Measurements from ENCODE around the gene LEKR1.
A peak's percentile ranks its signal among the peaks of the same experiment; 100 is the strongest.
"Not testable (repeated sequence)": the region's sequence is repeated elsewhere in the genome, so short reads cannot be mapped to it uniquely, and the experiment has no call there.

Gene LEKR1

DNA sequence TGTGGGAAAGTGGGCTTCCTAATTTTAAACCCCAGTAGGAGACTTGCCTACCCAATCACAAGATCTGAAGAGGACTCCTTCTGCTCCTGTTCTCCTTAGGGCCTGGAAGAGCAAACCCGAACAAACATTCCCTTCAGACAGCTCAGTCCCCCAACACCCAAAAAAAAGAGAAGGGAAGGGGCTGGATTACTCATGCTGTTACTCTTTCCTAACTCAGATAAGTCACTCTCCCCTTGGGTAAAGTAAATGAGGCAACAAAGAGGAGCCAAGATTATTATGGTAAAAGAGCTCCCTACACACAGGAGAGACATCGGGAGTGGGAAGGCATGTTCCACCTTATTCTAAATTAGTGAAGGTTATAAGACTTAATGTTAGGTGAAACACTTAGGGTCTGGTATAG, 18.1 kb upstream of the LEKR1 start:
- DNase-seq (ENCODE audit: low read depth), result no peak

GRCh38 chr3:156811089-156811862, 14.9 kb upstream of the LEKR1 start:
- DNase-seq (ENCODE audit: low read depth), result no peak

DNA sequence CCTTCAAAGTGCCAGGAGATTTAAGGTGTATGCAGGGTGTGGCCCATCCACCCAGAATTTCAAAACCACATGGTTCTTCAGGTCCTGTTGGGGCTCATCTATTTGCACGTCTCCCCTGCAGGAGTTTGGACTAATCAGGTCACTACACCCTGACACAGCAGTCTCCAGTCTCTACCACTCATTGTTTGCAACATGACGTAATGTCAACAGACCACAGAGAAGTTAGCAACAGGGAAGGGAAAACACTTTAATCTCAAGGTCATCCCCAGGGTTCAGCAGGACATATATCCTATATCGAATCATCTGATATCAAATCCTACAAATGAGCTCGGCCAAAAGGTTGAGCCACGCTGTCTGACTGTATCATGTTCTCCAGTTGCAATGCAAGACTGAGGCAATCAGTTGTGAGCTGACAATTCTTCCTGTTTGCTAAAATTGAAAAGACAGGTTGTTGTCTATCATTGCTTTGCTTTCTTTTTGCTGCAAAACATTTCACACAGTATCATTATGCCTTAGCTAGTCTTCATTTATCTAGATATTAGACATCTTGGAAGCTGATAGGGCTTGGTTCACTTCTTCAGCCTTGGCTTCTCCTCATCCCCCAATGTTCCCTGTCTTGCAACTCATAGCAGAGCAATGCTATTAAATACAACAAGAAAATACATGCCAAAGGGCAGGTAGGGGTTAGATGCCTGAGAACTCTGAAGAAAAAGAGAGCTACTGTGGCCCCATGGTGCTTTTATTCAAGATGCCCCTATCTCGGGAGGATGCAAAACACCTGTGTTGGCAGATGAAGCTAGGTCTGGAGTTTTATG, 13.4 kb upstream of the LEKR1 start:
- no peak for DNase-seq (ENCODE audit: low read depth)

GRCh38 chr3:156814295-156814694, 11.9 kb upstream of the LEKR1 start:
- no peak for DNase-seq (ENCODE audit: low read depth)

DNA sequence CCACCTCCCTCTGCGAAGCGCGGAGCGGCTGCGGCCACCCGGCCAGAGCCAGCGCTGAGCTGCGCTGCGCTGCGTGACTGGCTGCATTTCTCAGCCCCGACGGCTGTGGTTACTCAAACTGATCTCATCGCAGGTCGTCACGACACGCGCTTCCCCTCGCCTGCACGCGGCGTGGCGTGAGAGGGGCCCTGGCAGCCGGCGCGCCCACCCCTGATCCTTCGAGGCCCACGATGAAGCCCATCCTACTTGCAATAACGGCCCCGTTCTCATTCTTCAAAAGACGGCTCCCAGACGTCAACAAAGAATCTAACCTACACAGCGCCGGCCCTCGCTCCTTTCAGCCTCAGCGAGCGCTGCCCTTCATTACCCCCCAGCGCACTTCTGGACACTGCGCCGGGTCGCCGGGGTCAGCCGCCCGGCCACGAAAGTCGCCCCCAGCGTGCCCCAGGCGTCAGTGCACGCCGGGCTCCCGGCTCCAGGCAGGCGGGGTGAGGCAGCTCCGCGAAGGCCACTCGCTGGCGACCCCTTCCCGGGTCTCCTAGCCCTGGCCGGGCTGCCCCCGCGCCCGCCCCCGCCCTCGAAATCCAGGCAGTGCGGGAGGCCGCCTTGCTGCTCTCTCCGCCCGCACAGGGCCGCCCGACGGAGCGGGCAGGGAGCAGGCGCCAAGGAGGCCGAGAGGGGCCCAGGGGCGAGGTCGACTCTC, 9.9 kb upstream of the LEKR1 start:
- DNase-seq (ENCODE audit: low read depth), result no peak

DNA sequence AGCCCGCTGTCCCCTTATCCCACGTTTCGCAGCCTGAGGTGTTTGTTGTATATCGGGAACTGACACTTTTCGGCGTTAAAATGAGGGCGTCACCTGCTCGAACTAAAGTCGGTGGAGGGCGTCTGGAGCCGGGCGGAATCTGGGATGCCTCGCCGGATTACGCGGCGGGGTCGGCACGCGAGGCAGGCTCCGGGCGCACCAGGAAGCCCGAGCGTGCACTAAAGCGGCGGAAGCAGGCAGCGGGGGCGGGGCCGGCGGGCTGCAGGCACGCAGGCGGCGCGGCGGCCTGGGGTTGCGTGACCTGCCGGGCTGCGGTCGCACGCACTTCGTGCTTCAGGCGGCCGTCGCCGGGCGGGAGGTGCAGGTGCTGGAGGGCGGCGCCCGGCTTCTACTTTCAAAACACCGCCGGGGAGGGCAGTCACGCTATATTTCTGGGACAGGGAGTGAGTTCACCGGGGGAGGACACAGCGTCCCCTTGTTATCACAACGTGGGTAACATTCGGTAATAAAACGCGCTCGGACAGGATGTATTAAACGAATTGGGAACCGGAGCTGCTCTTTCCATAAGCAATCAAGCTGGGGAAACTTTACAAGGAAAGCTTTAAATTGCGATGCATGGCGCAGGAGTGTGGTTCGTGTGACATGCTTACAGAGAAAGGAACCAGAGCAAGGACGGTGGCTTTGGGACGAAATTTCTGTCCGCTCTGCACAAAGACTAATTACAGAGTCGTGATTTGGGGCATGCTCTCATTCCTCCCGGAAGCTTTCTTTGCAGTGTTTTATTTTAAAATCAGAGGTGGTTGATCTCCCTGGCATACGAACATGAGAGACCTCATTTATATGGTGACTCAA, 9.1 kb upstream of the LEKR1 start:
- no peak for DNase-seq (ENCODE audit: low read depth)

GRCh38 chr3:156817646-156818272, 8.4 kb upstream of the LEKR1 start:
- DNase-seq (ENCODE audit: low read depth), result no peak

DNA sequence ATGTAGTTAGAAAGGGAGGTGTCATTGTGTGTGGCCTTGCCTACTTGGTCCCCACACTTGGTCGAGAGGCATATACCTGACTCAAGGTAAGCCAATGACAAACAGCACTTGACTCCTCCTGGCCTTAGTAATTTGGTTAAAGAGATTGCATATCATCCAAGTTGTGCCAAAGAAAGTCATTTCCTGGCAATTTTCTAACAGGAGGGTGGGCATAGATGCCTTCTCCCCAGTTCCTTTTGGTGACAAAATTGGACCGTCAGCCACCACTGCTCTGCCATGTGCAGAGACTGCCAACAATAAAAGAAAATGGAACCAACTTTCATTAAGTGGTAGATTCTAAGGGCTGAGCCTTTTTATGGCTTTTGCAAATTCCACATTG, 7.9 kb upstream of the LEKR1 start:
- no peak for DNase-seq (ENCODE audit: low read depth)

DNA sequence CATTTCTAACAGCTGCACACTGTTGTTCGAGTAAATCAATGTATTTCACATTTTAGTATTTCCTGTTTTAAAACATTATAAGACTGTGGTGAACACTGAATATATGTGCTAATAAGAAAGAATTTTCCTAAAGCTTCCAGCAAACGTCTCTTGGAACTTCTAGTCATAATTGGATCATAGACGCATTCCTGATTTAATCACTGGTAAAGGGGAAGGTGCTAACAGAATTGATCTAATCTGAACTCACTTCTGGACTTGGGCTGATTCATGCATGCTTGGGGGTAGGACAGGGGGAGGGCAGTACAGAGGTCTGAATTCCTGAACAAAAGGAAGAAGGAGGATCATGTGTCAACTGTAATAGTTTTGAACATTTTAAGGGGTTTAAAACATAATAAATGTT, 7.3 kb upstream of the LEKR1 start:
- peak; percentile 52 for DNase-seq (ENCODE audit: low read depth)

DNA sequence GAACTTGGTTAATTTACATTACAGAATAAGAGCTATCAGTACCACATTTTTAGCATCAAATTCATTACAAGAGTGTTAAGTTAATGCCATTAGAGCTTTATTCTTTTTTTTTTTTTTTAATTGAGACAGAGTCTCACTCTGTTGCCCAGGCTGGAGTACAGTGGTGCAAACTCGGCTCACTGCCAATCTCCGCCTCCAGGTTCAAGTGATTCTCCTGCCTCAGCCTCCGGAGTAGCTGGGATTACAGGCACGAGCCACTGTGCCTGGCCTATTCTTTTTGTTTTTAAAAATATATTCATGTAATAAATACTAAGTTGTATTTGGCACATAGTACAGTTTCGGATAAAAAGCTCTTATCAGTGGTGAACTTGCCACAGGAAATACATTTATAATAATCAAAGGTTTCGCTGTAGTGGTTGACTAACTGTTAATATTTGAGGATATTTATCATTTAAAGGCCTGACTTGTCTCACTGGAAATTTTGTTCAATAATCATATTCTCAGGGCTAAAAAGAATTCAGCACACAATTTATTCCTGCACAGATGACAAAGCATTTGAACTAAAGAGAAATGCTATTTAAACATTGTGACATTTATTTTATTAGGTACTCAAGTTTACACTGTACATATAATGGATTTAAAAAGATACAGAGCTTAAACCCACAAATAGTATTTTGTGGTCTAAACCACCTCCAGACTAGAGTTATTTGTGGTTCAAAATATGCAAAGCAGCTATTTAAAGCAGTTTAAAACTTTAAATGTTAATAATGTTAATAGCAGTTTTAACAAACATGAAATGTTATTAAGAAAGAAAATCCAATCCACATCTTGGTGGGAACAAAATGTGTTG, 6.1 kb upstream of the LEKR1 start:
- DNase-seq (ENCODE audit: low read depth), result no peak

GRCh38 chr3:156820692-156821080, 5.5 kb upstream of the LEKR1 start:
- DNase-seq (ENCODE audit: low read depth), result no peak

- DNase-seq (ENCODE audit: low read depth), result not testable (repeated sequence)
Measured at GRCh38 chr3:156822626-156823260, 3.4 kb upstream of the LEKR1 start.

DNA sequence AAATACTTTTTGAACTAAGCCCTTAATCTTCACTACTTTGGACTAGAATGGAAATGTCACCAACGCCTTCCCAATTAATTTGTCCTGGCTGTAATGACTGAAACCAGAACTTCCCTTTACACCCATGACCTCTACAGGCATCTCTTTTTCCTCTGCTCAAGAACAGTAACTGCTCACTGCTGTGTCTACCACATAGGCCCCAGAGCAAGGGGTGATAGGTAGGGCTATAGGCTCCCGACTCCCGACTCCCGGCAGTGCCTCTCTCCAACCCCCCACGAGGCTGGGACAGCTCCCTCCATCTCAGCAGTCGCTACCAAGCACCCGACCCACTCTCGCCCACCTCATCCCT, 384 bp upstream of the LEKR1 start:
- no peak for DNase-seq (ENCODE audit: low read depth)

GRCh38 chr3:156826896-156827882, 1.0 kb downstream of the LEKR1 start:
- no peak for DNase-seq (ENCODE audit: low read depth)

DNA sequence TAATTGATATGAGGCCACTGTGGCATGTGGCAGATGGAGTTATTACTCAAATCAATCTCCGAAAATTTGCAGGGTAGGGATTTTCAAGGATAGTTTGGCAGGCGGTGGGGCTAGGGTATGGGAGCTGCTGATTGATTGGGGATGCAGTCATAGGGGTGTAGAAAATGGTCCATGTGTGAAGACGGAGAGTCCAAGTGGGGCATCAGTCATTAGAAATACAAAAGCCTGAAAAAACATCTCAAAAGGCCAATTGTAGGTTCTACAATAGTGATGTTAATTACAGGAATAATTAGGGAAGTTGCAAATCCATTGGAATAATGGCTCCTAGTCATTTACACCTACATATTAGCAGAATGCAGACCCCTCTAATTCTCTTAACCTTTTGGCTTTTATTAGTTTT, 4.9 kb downstream of the LEKR1 start:
- DNase-seq (ENCODE audit: low read depth), result no peak

GRCh38 chr3:156834435-156834834, 8.3 kb downstream of the LEKR1 start:
- DNase-seq (ENCODE audit: low read depth), result no peak

GRCh38 chr3:156834962-156835535, 8.9 kb downstream of the LEKR1 start:
- no peak for DNase-seq (ENCODE audit: low read depth)

DNA sequence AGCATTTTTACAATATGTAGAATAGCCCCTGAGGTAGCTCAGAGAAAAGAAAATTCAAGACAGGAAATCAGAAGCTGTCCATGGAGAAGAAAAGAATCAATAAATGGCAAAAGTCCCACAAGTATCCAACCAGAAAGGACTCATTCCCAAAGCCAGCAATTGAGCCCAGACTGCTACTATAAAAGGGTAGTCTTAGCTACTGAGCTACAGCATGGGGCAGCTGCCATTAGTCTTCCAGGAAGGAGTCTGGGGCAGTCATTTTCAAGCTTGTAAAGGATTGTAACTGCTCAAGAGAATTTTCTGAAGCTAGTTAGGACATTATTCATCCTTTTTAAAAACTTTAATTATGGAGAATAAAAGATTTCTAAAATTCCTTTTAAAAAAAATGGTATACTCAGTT, 10.5 kb downstream of the LEKR1 start:
- no peak for DNase-seq (ENCODE audit: low read depth)

GRCh38 chr3:156837115-156837514, 11.0 kb downstream of the LEKR1 start:
- DNase-seq (ENCODE audit: low read depth), result no peak
